H1 (cell line): Measurements from ENCODE around the gene EDEM2. TPM values are rescaled to one million over a fixed set of nuclear protein-coding genes. Genes with fewer than 3 reads are reported as not detected.
"Not testable (repeated sequence)": the region's sequence is repeated elsewhere in the genome, so short reads cannot be mapped to it uniquely, and the experiment has no call there.

ENCODE experiments used
- CTCF ChIA-PET: fragments of 300-600 bp; sonication (Branson Sonifier 250); formaldehyde crosslinking; loops from one replicate; lab custom pipeline; 2021; ENCODE audit not compliant: partially characterized antibody; lab: Charles Lee
- POLR2A ChIA-PET: fragments of 300-600 bp; sonication (Branson Sonifier 250); formaldehyde crosslinking; loops from one replicate; lab custom pipeline; 2021; ENCODE audit warnings: inconsistent platforms; ENCODE audit not compliant: partially characterized antibody; lab: Charles Lee
- DNase-seq, 2 experiments: peaks; one replicate each; pipeline versions ENCODE4 v3.0.0 to v3.0.0-alpha.2; 2010 to 2022; ENCODE audit warnings: low spot score in 2 of 2, low read depth in 1 of 2, mixed read lengths in 1 of 2
- FAIRE-seq: peaks from 2 replicates; lab custom pipeline; 2011; peaks lifted over from hg19 to GRCh38; lab: Jason Lieb, UNC
- H2AFZ ChIP-seq: 2 replicates; pipeline ENCODE4 v1.8.1; 2012; ENCODE audit warnings: low read length, inconsistent platforms
- H2AK5ac ChIP-seq: 2 replicates; pipeline ENCODE4 v1.6.1; 2013; ENCODE audit warnings: low read depth, low read length
- H2BK120ac ChIP-seq: replicated peaks from 2 replicates; pipeline ENCODE3; 2013; ENCODE audit warnings: low read depth, low read length, inconsistent platforms
- H2BK12ac ChIP-seq: 2 replicates; pipeline ENCODE4 v1.6.1; 2013; ENCODE audit warnings: low read depth, low read length
- H2BK15ac ChIP-seq: 2 replicates; pipeline ENCODE4 v1.6.1; 2013; ENCODE audit warnings: low read length
- H2BK20ac ChIP-seq: 2 replicates; pipeline ENCODE4 v1.6.1; 2013; ENCODE audit warnings: low read length
- H2BK5ac ChIP-seq: 2 replicates; pipeline ENCODE4 v1.6.1; 2013; ENCODE audit warnings: low read depth, low read length
- H3K14ac ChIP-seq: 2 replicates; pipeline ENCODE4 v1.6.1; 2013; ENCODE audit warnings: inconsistent platforms; ENCODE audit not compliant: insufficient read length
- H3K18ac ChIP-seq: 2 replicates; pipeline ENCODE4 v1.6.1; 2013; ENCODE audit warnings: low read length; ENCODE audit errors: extremely low read depth
- H3K23ac ChIP-seq: 2 replicates; pipeline ENCODE4 v1.6.1; 2013; ENCODE audit warnings: inconsistent platforms; ENCODE audit not compliant: insufficient read length
- H3K23me2 ChIP-seq: 2 replicates; pipeline ENCODE4 v1.6.1; 2013; ENCODE audit warnings: low read depth, low read length
- H3K27ac ChIP-seq: 2 replicates; pipeline ENCODE4 v1.6.1; 2011; ENCODE audit warnings: low read depth, low read length, inconsistent platforms
- H3K27me3 ChIP-seq, 4 experiments: replicated peaks in 1 of 4; 1 replicate in 1 of 4; 2 replicates in 3 of 4; pipeline versions ENCODE4 v1.6.1 to v1.8.1; 2011 to 2013; ENCODE audit warnings: low read length in 3 of 4, mild to moderate bottlenecking in 3 of 4, inconsistent platforms in 2 of 4, mixed read lengths in 2 of 4, moderate library complexity in 1 of 4; ENCODE audit not compliant: control insufficient read depth in 3 of 4, insufficient read depth in 3 of 4; ENCODE audit errors: extremely low read depth in 1 of 4
- H3K36me3 ChIP-seq, 4 experiments: 2 replicates each; pipeline versions ENCODE4 v1.6.1 to v1.8.1; 2011 to 2013; ENCODE audit warnings: mild to moderate bottlenecking in 4 of 4, low read length in 3 of 4, moderate library complexity in 2 of 4, control low read depth in 1 of 4, inconsistent platforms in 1 of 4; ENCODE audit not compliant: insufficient read depth in 4 of 4, control insufficient read depth in 2 of 4
- H3K4ac ChIP-seq: replicated peaks from 2 replicates; pipeline ENCODE3; 2013; ENCODE audit warnings: low read length, low read depth, mixed read lengths, inconsistent platforms; ENCODE audit not compliant: insufficient read length
- H3K4me1 ChIP-seq, 4 experiments: replicated peaks in 1 of 4; 1 replicate in 1 of 4; 2 replicates in 3 of 4; pipeline versions ENCODE4 v1.6.1 to v1.8.1; 2011 to 2013; ENCODE audit warnings: low read length in 3 of 4, inconsistent platforms in 2 of 4, mixed read lengths in 1 of 4; ENCODE audit not compliant: insufficient read depth in 4 of 4, control insufficient read depth in 3 of 4
- H3K4me2 ChIP-seq, 2 experiments: 2 replicates each; pipeline versions ENCODE4 v1.6.1 to v1.8.1; 2011 to 2013; ENCODE audit warnings: low read depth in 2 of 2, low read length in 2 of 2, control low read depth in 1 of 2, inconsistent platforms in 1 of 2, mild to moderate bottlenecking in 1 of 2; ENCODE audit not compliant: insufficient read depth in 1 of 2
- H3K4me3 ChIP-seq, 4 experiments: fragments of 200-600, 300-600 bp in 1 of 4; sonication (generic), shearing (Covaris generic), sonication (Bioruptor Twin) in 1 of 4; 2 replicates each; pipeline versions ENCODE4 v1.5.1 to v1.8.1; 2011 to 2016; ENCODE audit warnings: low read length in 4 of 4, low read depth in 3 of 4, control low read depth in 2 of 4, inconsistent platforms in 2 of 4, mild to moderate bottlenecking in 2 of 4, mixed read lengths in 1 of 4, moderate library complexity in 1 of 4; ENCODE audit not compliant: insufficient read depth in 2 of 4; ENCODE audit errors: extremely low read depth in 1 of 4
- H3K56ac ChIP-seq: replicated peaks from 2 replicates; pipeline ENCODE3; 2013; ENCODE audit warnings: low read depth, mild to moderate bottlenecking, mixed read lengths, low read length, inconsistent platforms; ENCODE audit not compliant: insufficient read length
- H3K79me1 ChIP-seq: 2 replicates; pipeline ENCODE4 v1.6.1; 2013; ENCODE audit warnings: low read depth, low read length, control low read depth
- H3K79me2 ChIP-seq, 2 experiments: 2 replicates each; pipeline versions ENCODE4 v1.6.1 to v1.8.1; 2012 to 2013; ENCODE audit warnings: low read length in 2 of 2, mild to moderate bottlenecking in 2 of 2, inconsistent platforms in 1 of 2; ENCODE audit not compliant: insufficient read depth in 2 of 2, control insufficient read depth in 1 of 2
- H3K9ac ChIP-seq, 4 experiments: replicated peaks in 1 of 4; 1 replicate in 1 of 4; 2 replicates in 3 of 4; pipeline versions ENCODE4 v1.6.1 to v1.8.1; 2011 to 2013; ENCODE audit warnings: low read depth in 3 of 4, low read length in 3 of 4, control low read depth in 2 of 4, mild to moderate bottlenecking in 2 of 4, moderate library complexity in 2 of 4, inconsistent platforms in 1 of 4; ENCODE audit errors: extremely low read depth in 1 of 4
- H3K9me3 ChIP-seq, 2 experiments: 2 replicates each; pipeline versions ENCODE4 v1.6.1 to v1.8.1; 2012 to 2013; ENCODE audit warnings: mild to moderate bottlenecking in 2 of 2, moderate library complexity in 2 of 2, control low read depth in 1 of 2, inconsistent platforms in 1 of 2, low read depth in 1 of 2, low read length in 1 of 2, mixed read lengths in 1 of 2; ENCODE audit not compliant: insufficient read depth in 2 of 2
- H4K20me1 ChIP-seq, 2 experiments: replicated peaks in 1 of 2; 2 replicates each; pipeline versions ENCODE3 to v1.8.1; 2011 to 2013; ENCODE audit warnings: inconsistent platforms in 2 of 2, low read length in 2 of 2, mild to moderate bottlenecking in 1 of 2; ENCODE audit not compliant: insufficient read depth in 2 of 2, control insufficient read depth in 1 of 2
- H4K5ac ChIP-seq: 2 replicates; pipeline ENCODE4 v1.6.1; 2013; ENCODE audit warnings: low read length, low read depth, mixed read lengths, inconsistent platforms; ENCODE audit not compliant: insufficient read length
- H4K8ac ChIP-seq: 2 replicates; pipeline ENCODE4 v1.8.0; 2013; ENCODE audit warnings: mild to moderate bottlenecking, moderate library complexity, low read length, inconsistent platforms; ENCODE audit not compliant: insufficient read depth; ENCODE audit errors: extremely low read depth
- H4K91ac ChIP-seq: replicated peaks from 2 replicates; pipeline ENCODE3; 2013; ENCODE audit warnings: low read length, mixed read lengths, inconsistent platforms; ENCODE audit not compliant: insufficient read length
- WGBS, 2 experiments: shearing (Covaris generic) in 1 of 2; methylation state at CpG; one replicate each; pipeline versions ENCODE4 v1.1.6 to v1.1.7; 2013 to 2015; ENCODE audit warnings: low lambda C conversion rate in 2 of 2, mixed read lengths in 2 of 2, inconsistent platforms in 1 of 2, low coverage in 1 of 2, missing lambda C conversion rate in 1 of 2; ENCODE audit not compliant: insufficient replicate concordance in 2 of 2, insufficient coverage in 1 of 2, insufficient read length in 1 of 2; ENCODE audit errors: extremely low coverage in 1 of 2, missing lambda C conversion rate in 1 of 2; 5-methylcytosine and 5-hydroxymethylcytosine counted together
- polyA plus RNA-seq, 7 experiments: library from polyadenylated mRNA; depleted of rRNA in 3 of 7; stranded (reverse) in 5 of 7; unstranded in 2 of 7; fragments of >200 nt in 5 of 7; fragments of 200-250 nt in 2 of 7; gene quantifications; 1 replicate in 5 of 7; 2 replicates in 1 of 7; 4 replicates in 1 of 7; pipeline versions ENCODE4 v1.2.1 to v1.2.3, GENCODE V29; 2011 to 2013; ENCODE audit warnings: missing spikeins in 2 of 7, mixed read lengths in 2 of 7
- total RNA-seq: library from RNA; stranded (reverse); fragmentation: NEBNext Ultra II Directional; extraction: Animal tissue kit (Norgen Biotek cat#: 25700); gene quantifications from 2 replicates; pipeline ENCODE4 v1.2.1, GENCODE V29; 2021

The EDEM2 gene
- total and polyA plus RNA-seq, 2 of the 8 experiments (the other 6 are each of a cell fraction or from before 2014, with no cell fraction given) = 15.2 to 19.6 TPM

GRCh38 chr20:35160341-35160740 lies 13.2 kb upstream of the EDEM2 start:
- H4K91ac ChIP-seq, H2BK20ac ChIP-seq, H3K56ac ChIP-seq, H3K4ac ChIP-seq, H3K27me3 ChIP-seq, H2BK120ac ChIP-seq, H2BK5ac ChIP-seq, H3K4me1 ChIP-seq, H3K18ac ChIP-seq, H2AFZ ChIP-seq, H3K36me3 ChIP-seq, H3K4me3 ChIP-seq, H2AK5ac ChIP-seq, H3K79me2 ChIP-seq, DNase-seq, H2BK15ac ChIP-seq, H3K27ac ChIP-seq, H3K23ac ChIP-seq, H3K79me1 ChIP-seq, H4K20me1 ChIP-seq, H3K14ac ChIP-seq, H3K4me2 ChIP-seq, FAIRE-seq, H3K23me2 ChIP-seq, H2BK12ac ChIP-seq, H3K9me3 ChIP-seq, H3K9ac ChIP-seq, H4K8ac ChIP-seq, H4K5ac ChIP-seq: not testable (repeated sequence)
- ChIA-PET CTCF (interaction anchor here (1.0 to 1.3 kb wide), 2 partner anchors 10 to 49 kb away, joined by 3 to 4 read pairs; no protein-coding TSS in a partner anchor), POLR2A (interaction anchor here (0.6 to 1.2 kb wide), 2 partner anchors 10 to 103 kb away, joined by 3 to 5 read pairs; no protein-coding TSS in a partner anchor)
- whole genome bisulfite sequencing, 2 experiments = 89% methylated on average over 4 of the region's 5 CpGs; no CpG with 5 or more reads in 1 of the 2 experiments
